IMR-90 (cell line): Measurements from ENCODE around the gene CCDC142.

Experiments used
- BHLHE40 ChIP-seq: fragments of 150-350 bp; IDR thresholded peaks from 2 replicates; pipeline ENCODE4 v1.6.1; 2016; ENCODE audit warnings: mild to moderate bottlenecking, low read depth, low read length
- CEBPB ChIP-seq: IDR thresholded peaks from 2 replicates; pipeline ENCODE4 v1.6.1; 2012; ENCODE audit warnings: low read depth, low read length, improper control_type of control experiment
- CTCF ChIP-seq: conservative IDR thresholded peaks from 2 replicates; pipeline ENCODE4 v1.5.1; 2012; ENCODE audit warnings: mild to moderate bottlenecking, low read depth, low read length, improper control_type of control experiment
- ELK1 ChIP-seq: fragments of 150-350 bp; IDR thresholded peaks from 2 replicates; pipeline ENCODE4 v1.6.1; 2016; ENCODE audit warnings: low read depth, mild to moderate bottlenecking, low read length, moderate library complexity, borderline replicate concordance
- FOS ChIP-seq: fragments of 150-350 bp; IDR thresholded peaks from 2 replicates; pipeline ENCODE4 v1.6.1; 2016; ENCODE audit warnings: low read depth, low read length
- MXI1 ChIP-seq: IDR thresholded peaks from 2 replicates; pipeline ENCODE4 v1.6.1; 2012; ENCODE audit warnings: low read depth, mild to moderate bottlenecking, low read length, moderate library complexity, borderline replicate concordance
- POLR2A ChIP-seq: IDR thresholded peaks from 2 replicates; pipeline ENCODE4 v1.6.1; 2012; ENCODE audit warnings: mild to moderate bottlenecking, low read depth, low read length
- RAD21 ChIP-seq: IDR thresholded peaks from 2 replicates; pipeline ENCODE4 v1.6.1; 2012; ENCODE audit warnings: low read length, improper control_type of control experiment
- RFX5 ChIP-seq: IDR thresholded peaks from 2 replicates; pipeline ENCODE4 v1.8.0; 2012; ENCODE audit warnings: low read depth, mild to moderate bottlenecking, low read length, moderate library complexity
- SMC3 ChIP-seq: fragments of 150-350 bp; IDR thresholded peaks from 2 replicates; pipeline ENCODE4 v1.6.1; 2016; ENCODE audit warnings: low read depth, mild to moderate bottlenecking, antibody characterized with exemption, low read length, moderate library complexity

GRCh38 chr2:74511104-74511989, 28.5 kb upstream of the CCDC142 start:
- TF ChIP-seq CEBPB (no peak), POLR2A (no peak), ELK1 (no peak), CTCF (no peak), RFX5 (no peak), RAD21 (no peak), MXI1 (no peak), SMC3 (no peak), FOS (no peak), BHLHE40 (no peak)
